ENCODE data around the gene RHO. TPM values are rescaled to one million over a fixed set of nuclear protein-coding genes. Genes with fewer than 3 reads are reported as not detected.

Gene RHO
- total RNA-seq, 1 experiment from 2014 or later, result not detected

DNA sequence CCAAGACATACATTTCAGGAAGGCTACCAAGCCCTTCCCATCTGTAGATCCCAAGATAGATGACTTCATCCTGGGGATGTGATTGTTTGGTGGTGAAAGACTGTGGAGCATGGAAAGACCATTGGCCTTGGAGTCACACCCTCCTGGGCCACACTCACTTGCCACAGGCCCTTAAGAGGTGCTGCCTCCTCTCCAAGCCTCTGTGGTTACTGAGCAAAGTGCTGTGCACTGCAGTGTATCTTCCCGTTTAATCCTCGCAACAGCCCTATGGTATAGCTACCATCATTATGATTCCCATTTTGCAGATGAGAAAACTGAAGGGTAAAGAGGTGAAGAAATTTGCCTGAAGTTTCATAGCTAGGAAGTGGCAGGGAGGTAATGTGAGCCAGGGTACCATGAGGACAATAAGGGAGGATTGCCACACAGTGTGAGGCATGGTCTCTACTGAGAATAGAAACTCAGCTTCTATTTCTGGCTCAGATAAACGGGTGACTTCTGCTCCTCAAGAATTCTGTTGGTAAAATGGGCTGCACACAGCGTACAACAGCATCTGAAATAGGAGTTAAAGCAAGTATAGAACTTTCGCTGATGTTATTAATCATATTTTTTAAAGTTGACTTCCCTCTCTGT lies 23.9 kb upstream of the RHO start:
- H3K27me3 ChIP-seq (replicated peaks; ENCODE audit: control insufficient read depth, insufficient read depth, low read length), result no peaks in the 10 kb centered on the region
- no peaks in the 10 kb centered on the region; the same call in 1 of the 2 replicates for H3K36me3 ChIP-seq (ENCODE audit: control insufficient read depth, insufficient read depth, low read length)
- Mint-ChIP-seq H3K27me3 (ENCODE audit: insufficient read depth, unreplicated experiment) (no peaks in the 10 kb centered on the region), H3K4me3 (ENCODE audit: unreplicated experiment) (no peak overlapping the region), H3K27ac (ENCODE audit: unreplicated experiment) (no peak overlapping the region), H3K4me1 (ENCODE audit: low read depth, unreplicated experiment) (peaks cover 6% of the 10 kb centered on the region), H3K36me3 (ENCODE audit: insufficient read depth, unreplicated experiment) (no peaks in the 10 kb centered on the region), H3K9me3 (ENCODE audit: unreplicated experiment) (no peaks in the 10 kb centered on the region)
- no peaks in the 10 kb centered on the region for H3K9me3 ChIP-seq
- POLR2A ChIA-PET, result no interaction called here
- no peak for DNase-seq
- no peak overlapping the region for H3K4me3 ChIP-seq (ENCODE audit: low read depth, low read length)
- TF ChIP-seq, protein P1, sequence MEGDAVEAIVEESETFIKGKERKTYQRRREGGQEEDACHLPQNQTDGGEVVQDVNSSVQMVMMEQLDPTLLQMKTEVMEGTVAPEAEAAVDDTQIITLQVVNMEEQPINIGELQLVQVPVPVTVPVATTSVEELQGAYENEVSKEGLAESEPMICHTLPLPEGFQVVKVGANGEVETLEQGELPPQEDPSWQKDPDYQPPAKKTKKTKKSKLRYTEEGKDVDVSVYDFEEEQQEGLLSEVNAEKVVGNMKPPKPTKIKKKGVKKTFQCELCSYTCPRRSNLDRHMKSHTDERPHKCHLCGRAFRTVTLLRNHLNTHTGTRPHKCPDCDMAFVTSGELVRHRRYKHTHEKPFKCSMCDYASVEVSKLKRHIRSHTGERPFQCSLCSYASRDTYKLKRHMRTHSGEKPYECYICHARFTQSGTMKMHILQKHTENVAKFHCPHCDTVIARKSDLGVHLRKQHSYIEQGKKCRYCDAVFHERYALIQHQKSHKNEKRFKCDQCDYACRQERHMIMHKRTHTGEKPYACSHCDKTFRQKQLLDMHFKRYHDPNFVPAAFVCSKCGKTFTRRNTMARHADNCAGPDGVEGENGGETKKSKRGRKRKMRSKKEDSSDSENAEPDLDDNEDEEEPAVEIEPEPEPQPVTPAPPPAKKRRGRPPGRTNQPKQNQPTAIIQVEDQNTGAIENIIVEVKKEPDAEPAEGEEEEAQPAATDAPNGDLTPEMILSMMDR (IDR thresholded peaks at IDR 0.05; ENCODE audit: insufficient read depth in 1 of 2, low read depth in 1 of 2, low read length in 1 of 2, severe bottlenecking in 1 of 2, unreplicated experiment in 1 of 2), result no peak
- CTCF ChIA-PET, result no interaction called here
- intact Hi-C loops (cut with micrococcal nuclease; ENCODE audit: unreplicated experiment), result no loop called here
- BruUV-seq (replicated peaks), result no TSS peak
- peaks cover 11% of the 10 kb centered on the region for H3K4me1 ChIP-seq

DNA sequence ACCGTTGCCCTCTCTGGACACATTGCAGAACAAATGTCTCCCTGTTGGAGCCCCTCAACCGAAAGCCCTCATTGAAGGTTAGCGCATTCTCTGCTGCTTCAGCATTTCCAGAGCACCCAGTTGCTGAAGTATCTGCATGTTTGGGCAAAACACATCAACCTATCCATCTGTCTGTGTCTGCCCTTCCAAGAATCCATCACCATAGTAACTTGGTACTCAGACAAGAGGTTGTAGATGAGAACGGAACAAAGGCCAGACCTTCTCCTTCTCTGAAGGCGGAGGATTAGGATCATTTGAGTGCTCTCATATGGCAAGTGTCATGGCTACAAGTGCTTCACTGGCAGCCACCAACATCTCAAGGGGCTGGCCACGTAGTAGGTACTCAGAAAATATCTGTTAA lies 23.1 kb upstream of the RHO start:
- H3K27me3 Mint-ChIP-seq (ENCODE audit: insufficient read depth, unreplicated experiment), result no peaks in the 10 kb centered on the region
- H3K27ac Mint-ChIP-seq (ENCODE audit: unreplicated experiment), result no peak overlapping the region
- POLR2A ChIA-PET, result no interaction called here

DNA sequence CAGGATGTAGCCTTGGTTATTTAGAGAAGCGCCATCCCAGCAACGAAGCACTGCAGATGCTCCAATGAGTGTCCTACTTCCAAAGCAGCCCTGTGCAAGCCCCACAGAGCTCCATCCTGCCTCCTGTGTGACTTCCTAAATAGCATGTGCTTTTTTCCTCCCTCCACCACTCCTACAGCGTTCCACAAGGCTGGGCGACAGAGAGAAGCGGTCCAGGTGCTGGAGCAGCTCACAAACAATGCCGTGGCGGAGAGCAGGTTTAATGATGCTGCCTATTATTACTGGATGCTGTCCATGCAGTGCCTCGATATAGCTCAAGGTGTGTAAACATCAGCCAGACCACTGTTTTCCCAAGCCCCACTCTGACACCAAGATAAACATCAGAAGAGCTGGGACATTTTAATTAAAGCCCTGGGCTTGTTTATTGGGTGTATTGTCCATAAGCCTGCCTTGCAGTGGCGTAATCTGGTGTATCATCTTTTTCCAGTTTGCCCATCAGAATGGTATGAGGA lies 22.2 kb upstream of the RHO start:
- ChIA-PET CTCF (interaction anchor here (1.3 kb wide), 1 partner anchor 16 kb away, joined by 4 read pairs; no protein-coding TSS in a partner anchor), POLR2A (no interaction called here)
- intact Hi-C loops (cut with micrococcal nuclease; ENCODE audit: unreplicated experiment), result no loop called here
- no TSS peak for BruUV-seq (replicated peaks)
- no peak overlapping the region for H3K4me3 Mint-ChIP-seq (ENCODE audit: unreplicated experiment)
- Histone ChIP-seq H3K4me3 (ENCODE audit: low read depth, low read length) (no peak overlapping the region), H3K36me3 (ENCODE audit: control insufficient read depth, insufficient read depth, low read length) (no peaks in the 10 kb centered on the region; the same call in 1 of the 2 replicates), H3K9me3 (no peaks in the 10 kb centered on the region), H3K27me3 (replicated peaks; ENCODE audit: control insufficient read depth, insufficient read depth, low read length) (no peaks in the 10 kb centered on the region), H3K4me1 (peaks cover 11% of the 10 kb centered on the region)
- no peak overlapping the region for H3K27ac Mint-ChIP-seq (ENCODE audit: unreplicated experiment)
- DNase-seq, result no peak
- no peaks in the 10 kb centered on the region for H3K36me3 Mint-ChIP-seq (ENCODE audit: insufficient read depth, unreplicated experiment)
- TF ChIP-seq, protein P1 (IDR thresholded peaks at IDR 0.05; ENCODE audit: insufficient read depth in 1 of 2, low read depth in 1 of 2, low read length in 1 of 2, severe bottlenecking in 1 of 2, unreplicated experiment in 1 of 2), result no peak
- no peaks in the 10 kb centered on the region for H3K27me3 Mint-ChIP-seq (ENCODE audit: insufficient read depth, unreplicated experiment)
- peaks cover 6% of the 10 kb centered on the region for H3K4me1 Mint-ChIP-seq (ENCODE audit: low read depth, unreplicated experiment)
- H3K9me3 Mint-ChIP-seq (ENCODE audit: unreplicated experiment), result no peaks in the 10 kb centered on the region

More for the DNA sequence above, 23.1 kb upstream of the RHO start:
- Histone ChIP-seq H3K4me1 (peaks cover 11% of the 10 kb centered on the region), H3K4me3 (ENCODE audit: low read depth, low read length) (no peak overlapping the region), H3K27me3 (replicated peaks; ENCODE audit: control insufficient read depth, insufficient read depth, low read length) (no peaks in the 10 kb centered on the region), H3K9me3 (no peaks in the 10 kb centered on the region), H3K36me3 (ENCODE audit: control insufficient read depth, insufficient read depth, low read length) (no peaks in the 10 kb centered on the region; the same call in 1 of the 2 replicates)
- peaks cover 6% of the 10 kb centered on the region for H3K4me1 Mint-ChIP-seq (ENCODE audit: low read depth, unreplicated experiment)
- CTCF ChIA-PET, result no interaction called here
- no peaks in the 10 kb centered on the region for H3K36me3 Mint-ChIP-seq (ENCODE audit: insufficient read depth, unreplicated experiment)
- intact Hi-C loops (cut with micrococcal nuclease; ENCODE audit: unreplicated experiment), result no loop called here
- no peak overlapping the region for H3K4me3 Mint-ChIP-seq (ENCODE audit: unreplicated experiment)
- BruUV-seq (replicated peaks), result no TSS peak
- no peaks in the 10 kb centered on the region for H3K9me3 Mint-ChIP-seq (ENCODE audit: unreplicated experiment)
- no peak for DNase-seq
- TF ChIP-seq, protein P1 (IDR thresholded peaks at IDR 0.05; ENCODE audit: insufficient read depth in 1 of 2, low read depth in 1 of 2, low read length in 1 of 2, severe bottlenecking in 1 of 2, unreplicated experiment in 1 of 2), result no peak

All from Caco-2 (cell line).